H1 (cell line): ENCODE data around the gene PLEK2. TPM values are rescaled to one million over a fixed set of nuclear protein-coding genes. Genes with fewer than 3 reads are reported as not detected.

ENCODE experiments used
- PHF8 ChIP-seq: fragments of 200-600 bp; sonication (generic); conservative IDR thresholded peaks from 2 replicates; pipeline ENCODE4 v1.7.1; 2012; ENCODE audit warnings: low read depth, mild to moderate bottlenecking, inconsistent platforms, low read length, moderate library complexity
- RNF2 ChIP-seq: fragments of 200-900, 300-1000 bp; sonication (generic); IDR thresholded peaks from 2 replicates; pipeline ENCODE4 v1.7.1; 2016; ENCODE audit warnings: borderline replicate concordance, low read depth, mild to moderate bottlenecking, antibody characterized with exemption, low read length; ENCODE audit not compliant: poor library complexity, severe bottlenecking; ENCODE audit errors: missing control alignments
- SIN3A ChIP-seq, 2 experiments: IDR thresholded peaks in 1 of 2; conservative IDR thresholded peaks in 1 of 2; 2 replicates each; pipeline ENCODE4 v1.6.1; 2011 to 2012; ENCODE audit warnings: low read length in 2 of 2, improper control_type of control experiment in 1 of 2, low read depth in 1 of 2, mild to moderate bottlenecking in 1 of 2
- TBP ChIP-seq: IDR thresholded peaks from 2 replicates; pipeline ENCODE4 v1.6.1; 2011; ENCODE audit warnings: low read depth, low read length, improper control_type of control experiment
- polyA plus RNA-seq, 7 experiments: library from polyadenylated mRNA; depleted of rRNA in 3 of 7; stranded (reverse) in 5 of 7; unstranded in 2 of 7; fragments of >200 nt in 5 of 7; fragments of 200-250 nt in 2 of 7; gene quantifications; 1 replicate in 5 of 7; 2 replicates in 1 of 7; 4 replicates in 1 of 7; pipeline versions ENCODE4 v1.2.1 to v1.2.3, GENCODE V29; 2011 to 2013; ENCODE audit warnings: missing spikeins in 2 of 7, mixed read lengths in 2 of 7
- total RNA-seq: library from RNA; stranded (reverse); fragmentation: NEBNext Ultra II Directional; extraction: Animal tissue kit (Norgen Biotek cat#: 25700); gene quantifications from 2 replicates; pipeline ENCODE4 v1.2.1, GENCODE V29; 2021

The PLEK2 gene
- total and polyA plus RNA-seq, 2 of the 8 experiments (the other 6 are each of a cell fraction or from before 2014, with no cell fraction given) = 0.41 to 2.1 TPM

DNA sequence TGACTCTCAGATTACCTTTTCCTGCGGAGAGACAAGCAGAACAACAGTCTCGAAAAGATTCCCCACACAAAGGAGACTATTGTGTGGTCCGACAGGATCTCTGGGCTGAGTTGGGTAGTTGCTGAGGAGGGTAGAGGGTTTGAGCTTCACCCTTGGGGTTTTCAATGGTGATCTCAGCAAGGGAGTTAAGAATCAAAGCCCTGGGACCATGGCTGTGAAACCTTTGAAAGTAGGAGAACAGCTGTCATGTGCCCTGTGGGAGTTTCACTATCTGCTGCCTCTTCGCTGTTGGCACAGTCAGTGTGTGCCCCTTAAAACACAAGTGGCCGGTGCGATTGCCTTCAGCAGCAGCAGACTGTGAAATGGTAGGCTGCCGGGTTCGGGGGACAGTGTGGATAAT lies 14.2 kb upstream of the PLEK2 start (continued):
- TF ChIP-seq SIN3A (conservative IDR thresholded peaks at IDR 0.05 in 1 of 2, IDR thresholded peaks at IDR 0.05 in 1 of 2; ENCODE audit: low read depth in 1 of 2, low read length in 2 of 2) (no peak), TBP (no peak), RNF2 (no peak), PHF8 (no peak)
